GM18861 (cell line): ENCODE results near the gene EIF4G2.
"Not testable (repeated sequence)": the region's sequence is repeated elsewhere in the genome, so short reads cannot be mapped to it uniquely, and the experiment has no call there.

Experiments used
- ATAC-seq: cut with Tn5 transposase; IDR thresholded peaks from one replicate; pipeline ENCODE4 v1.9.1; 2021; ENCODE audit not compliant: unreplicated experiment

The EIF4G2 gene

GRCh38 chr11:10808553-10809372 lies at the start of gene EIF4G2:
Gene EIF4G2 (minus strand): TSS chr11:10808926.
- peak; percentile 94 for ATAC-seq

- ATAC-seq, result peak; percentile 91
Measured at GRCh38 chr11:10857709-10858438, 49.1 kb upstream of the EIF4G2 start, which contains the start of gene ZBED5. Gene ZBED5 (minus strand): TSS chr11:10858053. CDS start chr11:10854945, 3,108 bp downstream.

- ATAC-seq, result peak; percentile 2
Measured at GRCh38 chr11:10857459-10857708, 48.7 kb upstream of the EIF4G2 start.

GRCh38 chr11:10856689-10857458 lies 48.1 kb upstream of the EIF4G2 start:
- peak; percentile 1 for ATAC-seq

- ATAC-seq, result no peak
Measured at GRCh38 chr11:10855295-10855694, 46.6 kb upstream of the EIF4G2 start.

GRCh38 chr11:10847960-10848860 lies 39.5 kb upstream of the EIF4G2 start:
- no peak for ATAC-seq

- no peak for ATAC-seq
Measured at GRCh38 chr11:10846660-10847059, 37.9 kb upstream of the EIF4G2 start.

GRCh38 chr11:10845589-10845988 lies 36.9 kb upstream of the EIF4G2 start:
- no peak for ATAC-seq

GRCh38 chr11:10844796-10845195 lies 36.1 kb upstream of the EIF4G2 start:
- no peak for ATAC-seq

GRCh38 chr11:10844356-10844755 lies 35.6 kb upstream of the EIF4G2 start:
- no peak for ATAC-seq

- no peak for ATAC-seq
Measured at GRCh38 chr11:10838881-10839280, 30.2 kb upstream of the EIF4G2 start.

GRCh38 chr11:10838083-10838482 lies 29.4 kb upstream of the EIF4G2 start:
- no peak for ATAC-seq

- not testable (repeated sequence) for ATAC-seq
Measured at GRCh38 chr11:10836884-10837283, 28.2 kb upstream of the EIF4G2 start.

GRCh38 chr11:10829139-10829538 lies 20.4 kb upstream of the EIF4G2 start:
- no peak for ATAC-seq

- no peak for ATAC-seq
Measured at GRCh38 chr11:10828402-10828801, 19.7 kb upstream of the EIF4G2 start.

- no peak for ATAC-seq
Measured at GRCh38 chr11:10824888-10825287, 16.2 kb upstream of the EIF4G2 start.

GRCh38 chr11:10823152-10823579 lies 14.4 kb upstream of the EIF4G2 start:
- ATAC-seq, result no peak

- ATAC-seq, result not testable (repeated sequence)
Measured at GRCh38 chr11:10822491-10822890, 13.8 kb upstream of the EIF4G2 start.

- ATAC-seq, result no peak
Measured at GRCh38 chr11:10818594-10818993, 9.9 kb upstream of the EIF4G2 start.

GRCh38 chr11:10813945-10814344 lies 5.2 kb upstream of the EIF4G2 start:
- ATAC-seq, result no peak
